ENCODE data around the gene HSPA14. TPM values are rescaled to one million over a fixed set of nuclear protein-coding genes. Genes with fewer than 3 reads are reported as not detected.

HSPA14 gene
- total RNA-seq, 3 donors from 2014 or later = 10.5 to 20.1 (median 13.3) TPM

DNA sequence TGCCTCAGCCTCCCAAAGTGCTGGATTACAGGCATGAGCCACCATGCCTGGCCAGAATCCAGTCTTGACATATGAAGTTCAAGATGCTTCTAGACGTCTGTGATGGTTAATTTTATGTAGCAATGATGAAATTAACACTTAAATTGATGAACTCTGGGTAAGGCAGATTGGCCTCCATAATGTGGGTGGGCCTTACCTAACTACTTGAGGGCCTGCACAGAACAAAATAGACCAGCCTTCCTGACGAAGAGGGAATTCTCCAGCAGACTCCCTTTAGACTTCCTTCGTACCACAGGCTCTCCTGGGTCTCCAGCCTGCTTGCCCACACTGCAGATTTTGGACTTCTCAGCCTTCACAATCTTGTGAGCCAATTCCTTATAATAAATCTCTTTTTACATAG lies 5.0 kb upstream of the HSPA14 start:
- no peaks in the 10 kb centered on the region for H3K9me3 ChIP-seq
- ATAC-seq (no peak), DNase-seq (no peak)
- TF ChIP-seq, protein P1, sequence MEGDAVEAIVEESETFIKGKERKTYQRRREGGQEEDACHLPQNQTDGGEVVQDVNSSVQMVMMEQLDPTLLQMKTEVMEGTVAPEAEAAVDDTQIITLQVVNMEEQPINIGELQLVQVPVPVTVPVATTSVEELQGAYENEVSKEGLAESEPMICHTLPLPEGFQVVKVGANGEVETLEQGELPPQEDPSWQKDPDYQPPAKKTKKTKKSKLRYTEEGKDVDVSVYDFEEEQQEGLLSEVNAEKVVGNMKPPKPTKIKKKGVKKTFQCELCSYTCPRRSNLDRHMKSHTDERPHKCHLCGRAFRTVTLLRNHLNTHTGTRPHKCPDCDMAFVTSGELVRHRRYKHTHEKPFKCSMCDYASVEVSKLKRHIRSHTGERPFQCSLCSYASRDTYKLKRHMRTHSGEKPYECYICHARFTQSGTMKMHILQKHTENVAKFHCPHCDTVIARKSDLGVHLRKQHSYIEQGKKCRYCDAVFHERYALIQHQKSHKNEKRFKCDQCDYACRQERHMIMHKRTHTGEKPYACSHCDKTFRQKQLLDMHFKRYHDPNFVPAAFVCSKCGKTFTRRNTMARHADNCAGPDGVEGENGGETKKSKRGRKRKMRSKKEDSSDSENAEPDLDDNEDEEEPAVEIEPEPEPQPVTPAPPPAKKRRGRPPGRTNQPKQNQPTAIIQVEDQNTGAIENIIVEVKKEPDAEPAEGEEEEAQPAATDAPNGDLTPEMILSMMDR (IDR thresholded peaks at IDR 0.05) = no peak
- intact Hi-C loops (cut with DNase I, micrococcal nuclease) = no loop called here
- no peak overlapping the region for H3K4me3 ChIP-seq
- H3K4me1 ChIP-seq (ENCODE audit: low read depth) = no peaks in the 10 kb centered on the region
- no peaks in the 10 kb centered on the region for H3K36me3 ChIP-seq (ENCODE audit: low read depth)

DNA sequence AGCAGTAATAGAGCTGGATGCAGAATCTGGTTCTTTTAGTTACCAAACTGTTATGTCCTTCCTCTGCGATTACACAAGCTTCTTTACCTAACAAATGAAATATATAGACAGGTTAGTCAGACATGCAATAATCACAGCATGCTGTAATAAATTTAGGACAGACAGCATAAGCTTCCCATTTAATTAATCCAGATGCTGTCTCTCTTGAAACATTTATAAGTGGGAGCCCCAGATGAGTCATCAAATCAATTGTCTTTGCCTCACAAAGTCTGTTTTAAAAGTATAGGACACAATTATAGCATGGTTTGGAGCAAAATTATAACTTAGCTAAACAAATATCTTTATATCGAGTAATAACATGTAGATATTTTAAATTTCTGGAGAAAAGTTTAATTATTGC lies 1.9 kb upstream of the HSPA14 start:
- ATAC-seq (no peak), DNase-seq (no peak)
- TF ChIP-seq, protein P1 (IDR thresholded peaks at IDR 0.05) = no peak
- Histone ChIP-seq H3K9me3 (no peaks in the 10 kb centered on the region), H3K36me3 (ENCODE audit: low read depth) (no peaks in the 10 kb centered on the region), H3K4me1 (ENCODE audit: low read depth) (peaks cover 9% of the 10 kb centered on the region), H3K4me3 (no peak overlapping the region)
- intact Hi-C loops (cut with DNase I, micrococcal nuclease) = no loop called here

DNA sequence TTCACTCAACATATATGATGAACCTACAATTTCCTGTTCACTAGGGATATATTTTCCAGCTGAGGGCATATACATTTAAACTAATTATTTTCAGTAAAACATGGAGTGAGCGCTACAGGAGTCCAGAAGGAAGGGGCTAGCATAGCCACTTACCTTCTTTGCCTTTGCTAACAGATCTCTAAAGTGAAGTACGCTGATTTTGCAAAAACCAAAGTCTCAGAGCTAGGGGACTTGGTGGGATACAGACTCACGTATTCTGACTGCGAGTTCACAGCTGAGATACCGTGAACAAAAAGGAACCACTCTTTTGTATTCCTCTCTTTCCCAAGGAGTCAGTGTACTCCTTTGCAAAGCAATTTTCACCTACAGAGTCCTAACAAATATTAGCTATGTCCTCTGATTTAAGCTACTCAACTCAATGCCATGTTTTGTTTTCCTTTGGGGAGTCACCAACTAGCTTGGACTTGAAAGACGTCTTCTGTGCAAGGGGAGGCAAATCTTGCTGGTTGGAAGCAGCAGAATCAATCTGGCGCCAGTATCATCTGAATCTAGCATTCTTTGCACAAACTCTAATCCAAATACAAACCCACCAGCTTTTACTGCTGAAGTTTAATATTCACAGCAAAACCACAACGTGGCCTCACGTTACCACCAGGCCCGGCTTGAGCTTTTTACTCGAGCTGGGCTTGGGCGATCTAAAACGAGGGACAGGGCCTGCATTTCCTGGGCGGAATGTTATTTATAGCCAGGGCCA lies 926 bp upstream of the HSPA14 start:
- intact Hi-C loops (cut with DNase I, micrococcal nuclease) = no loop called here
- Histone ChIP-seq H3K36me3 (ENCODE audit: low read depth) (no peaks in the 10 kb centered on the region), H3K9me3 (no peaks in the 10 kb centered on the region), H3K4me3 (peak overlapping the region; percentile 91), H3K4me1 (ENCODE audit: low read depth) (peaks cover 9% of the 10 kb centered on the region)
- DNase-seq (no peak), ATAC-seq (no peak)
- TF ChIP-seq, protein P1 (IDR thresholded peaks at IDR 0.05) = no peak

DNA sequence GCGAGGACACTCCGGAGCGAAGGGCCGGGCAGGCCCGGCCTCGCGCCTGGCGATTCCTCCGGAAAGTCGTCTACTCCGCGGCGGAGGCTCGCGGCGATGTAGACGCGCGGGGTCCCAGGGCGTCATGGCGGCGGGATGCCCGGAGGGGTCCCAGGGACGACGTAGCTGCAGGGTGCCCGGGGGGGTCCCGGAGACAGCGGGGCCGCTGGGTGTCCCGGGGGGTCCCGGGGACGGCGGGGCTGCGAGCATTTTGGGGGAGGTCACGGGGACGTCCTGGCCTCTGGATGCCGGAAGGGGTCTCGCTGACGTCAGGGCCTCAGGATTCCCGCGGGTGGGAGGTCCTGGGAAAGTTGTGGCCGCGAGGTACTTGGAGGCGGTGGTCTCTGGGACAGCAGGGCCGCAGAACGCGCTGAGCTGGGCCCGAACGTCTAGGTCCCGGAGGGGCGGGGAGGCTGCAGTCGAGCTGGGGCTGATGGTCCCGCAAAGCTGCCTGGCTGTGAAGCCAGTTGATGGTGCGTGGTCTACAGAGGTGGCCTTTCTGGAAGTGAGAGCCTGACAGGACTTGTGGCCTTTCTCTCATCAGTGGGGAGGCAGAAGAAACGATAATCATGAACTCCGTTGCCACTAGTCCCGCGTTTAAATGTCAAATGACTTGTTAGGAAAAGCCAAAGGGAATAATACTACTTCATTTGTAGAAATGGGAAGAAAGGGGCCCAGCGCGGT lies 637 bp downstream of the HSPA14 start:
- TF ChIP-seq, protein P1 (IDR thresholded peaks at IDR 0.05) = no peak
- ATAC-seq (peak; percentile 27), DNase-seq (peak; percentile 44 to 76 (median 72))
- Histone ChIP-seq H3K36me3 (ENCODE audit: low read depth) (peaks cover 6% of the 10 kb centered on the region), H3K4me3 (peak overlapping the region; percentile 91), H3K4me1 (ENCODE audit: low read depth) (peaks cover 9% of the 10 kb centered on the region), H3K9me3 (no peaks in the 10 kb centered on the region)
- intact Hi-C loops (cut with DNase I, micrococcal nuclease) = no loop called here

DNA sequence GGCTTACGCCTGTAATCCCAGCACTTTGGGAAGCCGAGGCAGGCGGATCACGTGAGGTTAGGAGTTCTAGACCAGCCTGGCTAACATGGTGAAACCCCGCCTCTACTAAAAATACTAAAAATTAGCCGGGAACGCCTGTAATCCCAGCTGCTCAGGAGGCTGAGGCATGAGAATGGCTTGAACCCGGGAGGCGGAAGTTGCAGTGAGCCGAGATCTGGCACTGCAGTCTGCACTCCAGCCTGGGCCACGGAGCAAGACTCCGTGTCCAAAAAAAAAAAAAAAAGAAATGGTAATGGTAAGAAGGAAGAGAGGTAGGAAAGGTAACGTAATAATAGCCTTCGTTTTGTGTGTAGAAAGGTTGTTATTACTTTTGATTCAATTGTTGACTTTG lies 1.2 kb downstream of the HSPA14 start:
- H3K9me3 ChIP-seq = no peaks in the 10 kb centered on the region
- ATAC-seq (peak; percentile 3), DNase-seq (peak; percentile 30 to 65 (median 54))
- TF ChIP-seq, protein P1 (IDR thresholded peaks at IDR 0.05) = no peak
- H3K4me1 ChIP-seq (ENCODE audit: low read depth) = peaks cover 9% of the 10 kb centered on the region
- peak overlapping the region; percentile 91 for H3K4me3 ChIP-seq
- H3K36me3 ChIP-seq (ENCODE audit: low read depth) = peaks cover 6% of the 10 kb centered on the region
- intact Hi-C loops (cut with DNase I, micrococcal nuclease) = no loop called here

All from mucosa of descending colon (tissue), 3 donors.